ENCODE data around the gene GNG14. TPM values are rescaled to one million over a fixed set of nuclear protein-coding genes. Genes with fewer than 3 reads are reported as not detected.

GNG14 gene
- polyA plus RNA-seq, 3 donors, result not detected

DNA sequence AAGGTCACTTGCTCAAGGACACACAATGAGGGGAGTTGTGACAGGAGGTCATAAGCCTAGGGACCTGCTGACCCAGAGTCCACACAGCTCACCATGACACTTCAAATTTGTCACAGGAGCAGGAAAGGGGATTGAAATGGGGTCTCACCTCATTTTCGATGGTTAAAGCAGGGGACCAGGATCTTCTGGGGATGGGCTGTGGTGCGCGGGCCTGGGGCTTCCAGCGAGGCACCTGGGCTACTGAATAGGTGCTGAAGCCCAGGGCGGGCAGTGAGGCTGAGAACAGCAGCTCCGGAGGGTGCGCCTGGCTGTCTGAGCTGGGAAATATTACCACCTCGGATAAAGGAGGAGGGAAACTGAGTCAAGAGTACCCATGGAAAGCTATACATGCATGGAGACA is 32.3 kb upstream of the GNG14 start:
- H3K4me1 ChIP-seq (ENCODE audit: control insufficient read depth in 1 of 2, insufficient read depth in 2 of 2, low read length in 2 of 2), result no peaks in the 10 kb centered on the region
- no peak overlapping the region for H3K9ac ChIP-seq (ENCODE audit: insufficient read depth, low read length, poor library complexity, severe bottlenecking)
- H3K9me3 ChIP-seq (replicated peaks in 1 of 2; ENCODE audit: control insufficient read depth in 1 of 2, insufficient read depth in 1 of 2, low read length in 2 of 2), result no peaks in the 10 kb centered on the region
- peaks cover 78 to 97% of the 10 kb centered on the region in 2 donors for H3K36me3 Mint-ChIP-seq
- peaks cover 89% of the 10 kb centered on the region for H4K20me1 ChIP-seq (ENCODE audit: insufficient read depth, low read length)
- H3K27ac ChIP-seq (ENCODE audit: low read depth in 1 of 2, low read length in 2 of 2), result no peak overlapping the region
- TF ChIP-seq, protein P1, sequence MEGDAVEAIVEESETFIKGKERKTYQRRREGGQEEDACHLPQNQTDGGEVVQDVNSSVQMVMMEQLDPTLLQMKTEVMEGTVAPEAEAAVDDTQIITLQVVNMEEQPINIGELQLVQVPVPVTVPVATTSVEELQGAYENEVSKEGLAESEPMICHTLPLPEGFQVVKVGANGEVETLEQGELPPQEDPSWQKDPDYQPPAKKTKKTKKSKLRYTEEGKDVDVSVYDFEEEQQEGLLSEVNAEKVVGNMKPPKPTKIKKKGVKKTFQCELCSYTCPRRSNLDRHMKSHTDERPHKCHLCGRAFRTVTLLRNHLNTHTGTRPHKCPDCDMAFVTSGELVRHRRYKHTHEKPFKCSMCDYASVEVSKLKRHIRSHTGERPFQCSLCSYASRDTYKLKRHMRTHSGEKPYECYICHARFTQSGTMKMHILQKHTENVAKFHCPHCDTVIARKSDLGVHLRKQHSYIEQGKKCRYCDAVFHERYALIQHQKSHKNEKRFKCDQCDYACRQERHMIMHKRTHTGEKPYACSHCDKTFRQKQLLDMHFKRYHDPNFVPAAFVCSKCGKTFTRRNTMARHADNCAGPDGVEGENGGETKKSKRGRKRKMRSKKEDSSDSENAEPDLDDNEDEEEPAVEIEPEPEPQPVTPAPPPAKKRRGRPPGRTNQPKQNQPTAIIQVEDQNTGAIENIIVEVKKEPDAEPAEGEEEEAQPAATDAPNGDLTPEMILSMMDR (IDR thresholded peaks at IDR 0.05), result no peak
- H3K27me3 ChIP-seq (ENCODE audit: control insufficient read depth in 2 of 2, insufficient read depth in 2 of 2, low read length in 2 of 2), result no peaks in the 10 kb centered on the region
- H3K4me1 Mint-ChIP-seq, result no peaks in the 10 kb centered on the region
- no peak for DNase-seq
- intact Hi-C loops (cut with micrococcal nuclease), result no loop called here
- H3K4me3 Mint-ChIP-seq, result no peak overlapping the region
- WGBS (ENCODE audit: insufficient coverage), result 96% methylated on average over 8 of the region's 8 CpGs
- H3K4me2 ChIP-seq (replicated peaks; ENCODE audit: extremely low read depth, low read length, poor library complexity, severe bottlenecking), result no peak overlapping the region
- H3K4me3 ChIP-seq (replicated peaks in 1 of 3; ENCODE audit: low read depth in 2 of 3, low read length in 3 of 3), result no peak overlapping the region
- no peak overlapping the region for H2AFZ ChIP-seq (ENCODE audit: insufficient read depth, low read depth, low read length, poor library complexity, severe bottlenecking)
- H3K9me3 Mint-ChIP-seq, result peaks cover 0 to 9% (median 0%) of the 10 kb centered on the region in 7 donors
- H3K27me3 Mint-ChIP-seq (ENCODE audit: low read depth in 3 of 3), result peaks cover 0 to 1% (median 0%) of the 10 kb centered on the region in 3 donors
- H3K36me3 ChIP-seq (replicated peaks in 1 of 2; ENCODE audit: control insufficient read depth in 1 of 2, insufficient read depth in 2 of 2, low read length in 2 of 2), result peaks cover 84 to 97% of the 10 kb centered on the region in 2 donors
- H3K27ac Mint-ChIP-seq, result peak overlapping the region in 2 of 7 donors; percentile 5 to 55
- H3K79me2 ChIP-seq (ENCODE audit: insufficient read depth, low read length), result no peaks in the 10 kb centered on the region

DNA sequence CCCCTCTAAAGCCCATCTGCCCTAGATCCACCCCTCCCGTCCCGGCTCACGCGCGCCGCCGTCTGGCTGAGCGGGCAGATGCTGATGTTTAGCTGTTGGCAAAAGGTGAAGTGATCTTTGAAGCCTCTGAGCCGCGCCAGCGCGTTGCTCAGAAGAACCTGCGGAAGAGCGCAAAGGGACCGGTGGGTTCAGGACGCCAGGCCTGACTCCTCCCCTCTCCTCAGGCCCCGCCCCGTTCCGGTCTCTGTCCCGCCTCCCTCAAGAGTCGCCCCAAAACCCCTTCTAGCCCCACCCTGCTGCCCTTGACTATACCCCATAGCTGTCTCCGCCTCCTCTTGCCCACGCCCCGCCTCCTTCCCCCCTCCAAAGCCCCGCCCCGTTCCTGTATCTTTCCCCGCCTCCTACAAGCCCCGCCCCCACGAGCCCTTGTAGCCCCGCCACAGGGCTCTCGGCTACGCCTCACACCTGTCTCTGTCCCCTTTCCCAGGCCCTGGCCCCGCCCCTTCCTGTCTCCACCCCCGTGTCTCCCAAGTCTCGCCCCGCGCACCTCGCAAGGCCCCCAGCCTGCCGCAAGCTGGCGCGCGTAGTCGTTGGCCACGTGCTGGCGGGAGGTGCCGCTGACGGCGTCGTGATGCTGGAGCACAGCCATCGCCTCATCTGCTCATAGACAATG is 30.8 kb upstream of the GNG14 start:
- TF ChIP-seq, protein P1 (IDR thresholded peaks at IDR 0.05), result no peak
- no peak for DNase-seq
- H3K4me1 Mint-ChIP-seq, result no peaks in the 10 kb centered on the region
- H2AFZ ChIP-seq (ENCODE audit: insufficient read depth, low read depth, low read length, poor library complexity, severe bottlenecking), result no peak overlapping the region
- H3K9ac ChIP-seq (ENCODE audit: insufficient read depth, low read length, poor library complexity, severe bottlenecking), result no peak overlapping the region
- no peak overlapping the region for H3K4me3 ChIP-seq (replicated peaks in 1 of 3; ENCODE audit: low read depth in 2 of 3, low read length in 3 of 3)
- peaks cover 0 to 1% (median 0%) of the 10 kb centered on the region in 3 donors for H3K27me3 Mint-ChIP-seq (ENCODE audit: low read depth in 3 of 3)
- no peaks in the 10 kb centered on the region for H3K4me1 ChIP-seq (ENCODE audit: control insufficient read depth in 1 of 2, insufficient read depth in 2 of 2, low read length in 2 of 2)
- no peak overlapping the region for H3K4me2 ChIP-seq (replicated peaks; ENCODE audit: extremely low read depth, low read length, poor library complexity, severe bottlenecking)
- WGBS (ENCODE audit: insufficient coverage), result 97% methylated on average over 33 of the region's 50 CpGs
- H3K27me3 ChIP-seq (ENCODE audit: control insufficient read depth in 2 of 2, insufficient read depth in 2 of 2, low read length in 2 of 2), result no peaks in the 10 kb centered on the region
- H3K9me3 Mint-ChIP-seq, result peaks cover 0 to 9% (median 0%) of the 10 kb centered on the region in 7 donors
- no peaks in the 10 kb centered on the region for H3K9me3 ChIP-seq (replicated peaks in 1 of 2; ENCODE audit: control insufficient read depth in 1 of 2, insufficient read depth in 1 of 2, low read length in 2 of 2)
- no peak overlapping the region for H3K4me3 Mint-ChIP-seq
- no peak overlapping the region for H3K27ac ChIP-seq (ENCODE audit: low read depth in 1 of 2, low read length in 2 of 2)
- H3K36me3 ChIP-seq (replicated peaks in 1 of 2; ENCODE audit: control insufficient read depth in 1 of 2, insufficient read depth in 2 of 2, low read length in 2 of 2), result peaks cover 85 to 97% of the 10 kb centered on the region in 2 donors
- peaks cover 90% of the 10 kb centered on the region for H4K20me1 ChIP-seq (ENCODE audit: insufficient read depth, low read length)
- intact Hi-C loops (cut with micrococcal nuclease), result no loop called here
- peaks cover 4% of the 10 kb centered on the region for H3K79me2 ChIP-seq (ENCODE audit: insufficient read depth, low read length)
- peaks cover 73 to 97% of the 10 kb centered on the region in 2 donors for H3K36me3 Mint-ChIP-seq
- H3K27ac Mint-ChIP-seq, result peak overlapping the region in 2 of 7 donors; percentile 63 to 85
